ENCODE results near the gene PPFIA1.

Gene PPFIA1

DNA sequence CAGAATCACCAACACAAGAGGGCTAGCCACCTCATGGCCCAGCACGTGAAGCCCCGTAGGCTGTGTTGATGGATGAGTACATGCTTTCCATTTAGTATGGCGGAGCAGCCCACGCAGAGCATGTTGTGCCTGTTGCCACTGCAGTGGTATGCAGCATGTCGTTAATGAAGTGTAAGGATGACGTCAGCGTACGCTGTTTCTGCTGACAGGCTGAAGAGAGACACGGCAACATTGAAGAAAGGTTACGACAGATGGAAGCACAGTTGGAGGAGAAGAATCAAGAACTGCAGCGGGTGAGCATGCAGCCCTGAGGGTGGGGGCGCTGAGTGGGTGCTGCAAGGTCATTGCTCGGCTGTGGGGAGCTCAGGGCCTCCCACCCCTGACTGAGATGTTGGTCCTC is 62.8 kb downstream of the PPFIA1 start:
- TF ChIP-seq ZBTB7A (IDR thresholded peaks at IDR 0.05; ENCODE audit: low read depth) = no peak
- TF ChIP-seq CEBPB (IDR thresholded peaks at IDR 0.05) = no peak
- TF ChIP-seq FOXM1 (IDR thresholded peaks at IDR 0.05; ENCODE audit: borderline replicate concordance, low read depth) = no peak
- TF ChIP-seq, protein P1, sequence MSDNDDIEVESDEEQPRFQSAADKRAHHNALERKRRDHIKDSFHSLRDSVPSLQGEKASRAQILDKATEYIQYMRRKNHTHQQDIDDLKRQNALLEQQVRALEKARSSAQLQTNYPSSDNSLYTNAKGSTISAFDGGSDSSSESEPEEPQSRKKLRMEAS (IDR thresholded peaks at IDR 0.05) = no peak
- TF ChIP-seq EGR1 (IDR thresholded peaks at IDR 0.05) = no peak
- no peak for TF ChIP-seq TCF12 (IDR thresholded peaks at IDR 0.05; ENCODE audit: low read depth)
- no peak for TF ChIP-seq EP300 (IDR thresholded peaks at IDR 0.05; ENCODE audit: borderline replicate concordance)
- TF ChIP-seq CREB1 (IDR thresholded peaks at IDR 0.05; ENCODE audit: low read depth) = no peak
- no peak for TF ChIP-seq YY1 (IDR thresholded peaks at IDR 0.05; ENCODE audit: low read depth)
- no peak for TF ChIP-seq TEAD4 (IDR thresholded peaks at IDR 0.05)
- TF ChIP-seq, protein P2, sequence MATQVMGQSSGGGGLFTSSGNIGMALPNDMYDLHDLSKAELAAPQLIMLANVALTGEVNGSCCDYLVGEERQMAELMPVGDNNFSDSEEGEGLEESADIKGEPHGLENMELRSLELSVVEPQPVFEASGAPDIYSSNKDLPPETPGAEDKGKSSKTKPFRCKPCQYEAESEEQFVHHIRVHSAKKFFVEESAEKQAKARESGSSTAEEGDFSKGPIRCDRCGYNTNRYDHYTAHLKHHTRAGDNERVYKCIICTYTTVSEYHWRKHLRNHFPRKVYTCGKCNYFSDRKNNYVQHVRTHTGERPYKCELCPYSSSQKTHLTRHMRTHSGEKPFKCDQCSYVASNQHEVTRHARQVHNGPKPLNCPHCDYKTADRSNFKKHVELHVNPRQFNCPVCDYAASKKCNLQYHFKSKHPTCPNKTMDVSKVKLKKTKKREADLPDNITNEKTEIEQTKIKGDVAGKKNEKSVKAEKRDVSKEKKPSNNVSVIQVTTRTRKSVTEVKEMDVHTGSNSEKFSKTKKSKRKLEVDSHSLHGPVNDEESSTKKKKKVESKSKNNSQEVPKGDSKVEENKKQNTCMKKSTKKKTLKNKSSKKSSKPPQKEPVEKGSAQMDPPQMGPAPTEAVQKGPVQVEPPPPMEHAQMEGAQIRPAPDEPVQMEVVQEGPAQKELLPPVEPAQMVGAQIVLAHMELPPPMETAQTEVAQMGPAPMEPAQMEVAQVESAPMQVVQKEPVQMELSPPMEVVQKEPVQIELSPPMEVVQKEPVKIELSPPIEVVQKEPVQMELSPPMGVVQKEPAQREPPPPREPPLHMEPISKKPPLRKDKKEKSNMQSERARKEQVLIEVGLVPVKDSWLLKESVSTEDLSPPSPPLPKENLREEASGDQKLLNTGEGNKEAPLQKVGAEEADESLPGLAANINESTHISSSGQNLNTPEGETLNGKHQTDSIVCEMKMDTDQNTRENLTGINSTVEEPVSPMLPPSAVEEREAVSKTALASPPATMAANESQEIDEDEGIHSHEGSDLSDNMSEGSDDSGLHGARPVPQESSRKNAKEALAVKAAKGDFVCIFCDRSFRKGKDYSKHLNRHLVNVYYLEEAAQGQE (IDR thresholded peaks at IDR 0.05; ENCODE audit: low read depth) = no peak
- TF ChIP-seq TAF1 (IDR thresholded peaks at IDR 0.05; ENCODE audit: low read depth) = no peak
- no peak for TF ChIP-seq NFIC (IDR thresholded peaks at IDR 0.05)
- TF ChIP-seq, protein P3, sequence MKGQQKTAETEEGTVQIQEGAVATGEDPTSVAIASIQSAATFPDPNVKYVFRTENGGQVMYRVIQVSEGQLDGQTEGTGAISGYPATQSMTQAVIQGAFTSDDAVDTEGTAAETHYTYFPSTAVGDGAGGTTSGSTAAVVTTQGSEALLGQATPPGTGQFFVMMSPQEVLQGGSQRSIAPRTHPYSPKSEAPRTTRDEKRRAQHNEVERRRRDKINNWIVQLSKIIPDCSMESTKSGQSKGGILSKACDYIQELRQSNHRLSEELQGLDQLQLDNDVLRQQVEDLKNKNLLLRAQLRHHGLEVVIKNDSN (IDR thresholded peaks at IDR 0.05) = no peak
- no peak for TF ChIP-seq RAD21 (IDR thresholded peaks at IDR 0.05; ENCODE audit: low read depth)

DNA sequence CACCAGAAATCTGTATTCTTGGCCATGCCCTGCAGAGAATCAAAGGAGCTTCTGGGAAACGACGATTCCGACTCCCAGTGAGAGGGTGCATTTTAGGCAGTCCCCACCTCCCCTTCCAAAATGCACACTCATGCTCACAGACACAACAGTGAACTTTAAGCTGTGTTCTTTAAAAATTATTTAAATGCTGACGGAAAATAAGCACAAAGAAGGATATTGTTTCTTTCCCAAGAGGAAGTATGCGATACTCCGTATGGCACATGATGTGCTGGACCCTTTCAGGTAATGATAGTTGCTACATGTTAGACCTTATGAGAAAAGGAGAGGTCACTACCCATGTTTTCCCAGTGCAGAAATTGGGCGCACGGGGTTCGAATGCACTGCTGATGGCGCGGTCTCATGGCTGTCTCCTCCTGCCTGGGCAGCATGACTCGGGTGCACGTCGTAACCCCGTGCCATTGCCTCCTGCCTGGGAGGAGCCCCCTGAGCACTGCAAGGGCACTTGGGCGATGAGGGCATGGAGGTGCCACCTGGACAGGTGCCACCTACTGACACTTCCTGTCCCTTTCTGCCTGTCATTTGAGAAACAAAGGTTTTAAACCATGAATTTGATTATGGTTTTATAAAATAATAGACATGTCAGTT is 64.0 kb downstream of the PPFIA1 start:
- no peak for TF ChIP-seq TAF1 (IDR thresholded peaks at IDR 0.05; ENCODE audit: low read depth)
- no peak for TF ChIP-seq TEAD4 (IDR thresholded peaks at IDR 0.05)
- no peak for TF ChIP-seq CEBPB (IDR thresholded peaks at IDR 0.05)
- TF ChIP-seq YY1 (IDR thresholded peaks at IDR 0.05; ENCODE audit: low read depth) = no peak
- TF ChIP-seq, protein P3 (IDR thresholded peaks at IDR 0.05) = no peak
- no peak for TF ChIP-seq ZBTB7A (IDR thresholded peaks at IDR 0.05; ENCODE audit: low read depth)
- TF ChIP-seq, protein P1 (IDR thresholded peaks at IDR 0.05) = no peak
- no peak for TF ChIP-seq TCF12 (IDR thresholded peaks at IDR 0.05; ENCODE audit: low read depth)
- TF ChIP-seq NFIC (IDR thresholded peaks at IDR 0.05) = no peak
- TF ChIP-seq RAD21 (IDR thresholded peaks at IDR 0.05; ENCODE audit: low read depth) = no peak
- TF ChIP-seq FOXM1 (IDR thresholded peaks at IDR 0.05; ENCODE audit: borderline replicate concordance, low read depth) = no peak
- TF ChIP-seq, protein P2 (IDR thresholded peaks at IDR 0.05; ENCODE audit: low read depth) = no peak
- no peak for TF ChIP-seq EGR1 (IDR thresholded peaks at IDR 0.05)
- no peak for TF ChIP-seq CREB1 (IDR thresholded peaks at IDR 0.05; ENCODE audit: low read depth)
- TF ChIP-seq EP300 (IDR thresholded peaks at IDR 0.05; ENCODE audit: borderline replicate concordance) = no peak

DNA sequence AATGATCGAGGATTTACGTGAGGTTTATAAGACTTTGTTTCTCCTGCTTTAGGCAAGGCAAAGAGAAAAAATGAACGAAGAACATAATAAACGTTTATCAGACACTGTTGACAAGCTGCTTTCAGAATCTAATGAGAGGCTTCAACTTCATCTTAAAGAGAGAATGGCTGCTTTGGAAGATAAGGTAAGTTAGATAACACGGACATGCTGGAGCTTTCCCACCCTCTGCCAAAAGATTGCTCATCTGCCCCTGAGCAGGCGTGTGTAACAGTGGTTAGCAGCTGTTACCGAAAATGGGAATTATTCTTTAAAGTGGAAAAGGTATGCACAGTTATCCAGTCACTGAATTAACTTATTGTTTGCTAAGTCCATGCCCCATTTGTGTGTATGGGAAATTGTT is 65.0 kb downstream of the PPFIA1 start:
- TF ChIP-seq YY1 (IDR thresholded peaks at IDR 0.05; ENCODE audit: low read depth) (no peak), TAF1 (IDR thresholded peaks at IDR 0.05; ENCODE audit: low read depth) (no peak), NFIC (IDR thresholded peaks at IDR 0.05) (no peak), TEAD4 (IDR thresholded peaks at IDR 0.05) (no peak), CREB1 (IDR thresholded peaks at IDR 0.05; ENCODE audit: low read depth) (no peak), FOXM1 (IDR thresholded peaks at IDR 0.05; ENCODE audit: borderline replicate concordance, low read depth) (no peak), EGR1 (IDR thresholded peaks at IDR 0.05) (no peak), ZBTB7A (IDR thresholded peaks at IDR 0.05; ENCODE audit: low read depth) (no peak), TCF12 (IDR thresholded peaks at IDR 0.05; ENCODE audit: low read depth) (no peak)
- TF ChIP-seq, protein P2 (IDR thresholded peaks at IDR 0.05; ENCODE audit: low read depth) = no peak
- TF ChIP-seq, protein P1 (IDR thresholded peaks at IDR 0.05) = no peak
- TF ChIP-seq, protein P3 (IDR thresholded peaks at IDR 0.05) = no peak
